ENCODE data around the gene RAD1.

The RAD1 gene

DNA sequence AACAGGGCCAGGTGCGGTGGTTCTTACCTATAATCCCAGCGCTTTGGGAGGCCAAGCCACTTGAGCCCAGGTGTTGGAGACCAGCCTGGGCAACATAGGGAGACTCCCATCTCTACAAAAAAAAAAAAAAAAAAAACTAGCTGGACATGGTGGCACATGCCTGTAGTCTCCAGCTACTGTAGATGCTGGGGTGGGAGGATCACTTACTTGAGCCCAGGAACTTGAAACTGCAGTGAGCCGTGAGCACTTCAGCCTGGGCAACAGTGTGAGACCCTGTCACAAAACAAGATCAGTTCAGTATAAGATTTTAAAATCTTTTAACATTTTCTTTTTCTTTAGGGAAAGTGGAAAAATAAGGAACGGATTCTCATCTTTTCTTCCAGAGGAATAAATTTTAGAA, 2.7 kb upstream of the RAD1 start:
- DNase-seq, result no peak

DNA sequence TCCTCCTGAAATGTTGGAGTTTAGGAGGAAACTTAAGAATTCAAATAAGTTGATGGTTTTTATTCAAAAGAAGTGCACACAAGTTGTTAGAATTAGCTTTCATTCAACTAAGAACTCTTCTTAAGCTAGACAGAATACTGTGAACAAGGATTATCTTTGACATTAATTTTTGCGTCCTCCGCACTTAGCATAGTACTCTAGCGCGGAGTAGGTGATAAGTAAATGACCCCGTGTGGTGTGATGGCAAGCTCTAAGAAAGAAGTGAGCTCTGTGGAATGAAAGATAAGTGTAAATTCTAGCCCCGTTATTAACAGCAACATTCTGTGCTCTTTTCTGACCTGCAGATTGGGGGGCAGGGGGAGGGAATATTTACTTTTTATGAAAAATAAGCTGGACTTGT, 1.2 kb upstream of the RAD1 start:
- no peak for DNase-seq

DNA sequence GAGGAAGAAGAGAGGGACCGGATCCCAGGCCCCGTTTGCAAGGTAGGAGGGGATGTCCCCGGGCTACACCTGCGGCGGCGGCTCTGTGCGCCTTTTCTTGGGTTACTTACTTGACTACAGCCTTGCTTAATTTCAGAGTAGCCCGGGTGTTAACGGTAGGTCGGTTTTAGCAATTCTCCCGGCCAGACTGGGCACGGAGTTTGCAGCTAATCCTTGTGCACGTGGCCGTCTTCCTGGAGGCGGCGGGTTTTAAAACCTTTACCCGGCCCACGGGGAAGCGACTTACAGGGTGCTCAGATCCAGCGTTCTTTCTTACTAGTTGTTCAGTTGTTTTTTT, 520 bp upstream of the RAD1 start:
- peak in 2 of 56 donors; percentile 38 to 52 for DNase-seq

GRCh38 chr5:34914671-34915138, 599 bp downstream of the RAD1 start:
- DNase-seq, result peak in 8 of 56 donors; percentile 14 to 48 (median 27)

GRCh38 chr5:34913072-34913471, 2.2 kb downstream of the RAD1 start:
- DNase-seq, result no peak

DNA sequence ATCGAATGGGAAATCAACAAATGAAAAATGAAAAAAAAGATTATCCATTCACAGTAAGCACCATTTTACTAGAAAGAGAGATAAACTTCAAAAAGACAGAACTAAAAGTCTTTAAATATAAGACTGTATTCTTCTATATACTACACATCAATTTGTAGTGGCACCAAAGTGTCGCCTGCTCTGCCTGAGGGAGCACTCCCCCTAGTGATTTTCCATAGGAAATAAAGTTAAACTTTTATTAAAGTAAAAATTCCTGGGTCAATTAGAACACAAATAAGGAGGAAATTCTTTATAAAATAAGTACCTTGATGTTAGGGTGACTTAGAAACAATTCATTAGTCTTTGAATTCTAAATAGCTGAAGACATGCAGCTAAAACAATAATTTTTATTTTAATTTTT, 9.7 kb downstream of the RAD1 start:
- peak in 1 of 56 donors; percentile 3 for DNase-seq

- DNase-seq, result no peak
These were observed 12.0 kb downstream of the RAD1 start for GRCh38 chr5:34903260-34903659.

DNA sequence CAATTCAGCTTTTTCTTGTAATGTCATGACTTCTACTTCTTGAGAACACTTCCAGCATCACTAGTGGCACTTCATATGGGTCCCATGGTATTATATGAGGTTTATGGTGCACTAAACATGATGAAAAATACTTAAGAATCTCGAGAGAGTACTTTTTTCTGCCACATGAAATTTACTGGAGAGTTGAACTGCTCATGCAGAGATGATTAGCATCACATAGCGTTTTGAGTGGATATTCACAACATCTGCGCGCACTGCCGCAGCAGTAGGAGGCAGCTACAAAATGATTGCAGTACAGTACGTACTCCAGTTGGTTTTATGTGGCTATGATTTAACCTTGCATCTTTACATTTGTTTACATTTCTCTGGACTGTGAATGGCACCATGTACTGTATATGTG, 14.7 kb downstream of the RAD1 start:
- DNase-seq, result no peak

GRCh38 chr5:34899066-34899465, 16.2 kb downstream of the RAD1 start:
- DNase-seq, result no peak

- DNase-seq, result peak in 50 of 56 donors; percentile 1 to 87 (median 32)
These were observed 16.9 kb downstream of the RAD1 start for GRCh38 chr5:34898258-34898895.

DNA sequence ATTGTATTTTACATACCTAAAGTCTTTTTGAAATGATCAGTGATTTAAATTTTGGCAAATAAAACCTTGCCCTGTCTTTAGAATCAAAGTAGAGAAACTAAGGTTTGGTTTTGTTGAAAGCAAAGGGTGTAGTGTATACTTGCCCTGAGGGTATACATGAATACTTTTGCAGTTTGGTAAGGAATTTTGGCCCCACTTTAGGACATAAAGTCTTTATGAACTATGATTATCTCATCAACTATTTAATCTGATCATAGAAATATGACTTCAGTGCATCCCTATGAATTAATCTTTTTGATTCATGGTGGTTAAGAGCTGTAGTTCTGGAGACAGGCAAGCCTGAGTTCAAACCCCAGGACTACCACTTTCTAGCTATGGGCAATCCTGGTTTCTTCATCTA, 17.7 kb downstream of the RAD1 start:
- no peak for DNase-seq

DNA sequence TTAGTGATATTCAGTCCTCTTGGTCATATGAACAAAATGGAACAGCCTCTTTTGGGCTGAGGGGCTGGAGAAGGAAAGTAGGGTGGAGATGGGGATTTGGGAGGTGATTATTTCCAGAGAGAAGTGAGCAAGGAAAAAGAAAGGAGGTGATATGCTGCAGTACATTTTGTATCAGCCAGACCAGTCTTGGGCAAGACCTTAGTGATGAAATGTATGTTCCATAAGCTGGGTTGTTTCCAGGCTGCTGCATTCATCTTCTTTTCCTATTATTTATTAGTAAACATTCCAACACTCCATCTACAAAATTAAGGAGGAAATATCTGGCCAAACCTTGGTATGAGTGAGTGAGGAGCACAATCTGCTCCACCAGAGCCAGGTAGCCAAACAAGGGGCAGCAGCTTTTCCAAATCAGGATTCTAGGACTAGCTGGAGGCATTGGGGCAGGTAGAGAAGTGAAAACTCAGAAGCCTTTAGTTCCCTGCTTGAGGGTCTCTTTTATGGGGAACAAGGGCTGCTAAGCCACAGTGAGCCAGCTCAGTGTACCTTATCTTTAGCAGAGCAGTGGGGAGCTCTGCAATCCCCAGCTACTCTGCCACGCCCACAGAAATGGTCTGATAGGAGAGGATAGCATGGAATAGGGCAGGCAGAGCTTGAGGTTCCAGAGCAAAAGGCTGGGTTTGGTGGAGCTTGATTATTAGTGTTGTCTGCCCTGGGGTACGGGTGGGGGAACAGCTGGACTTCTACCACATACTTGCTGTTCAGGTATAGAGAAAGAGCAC, 19.5 kb downstream of the RAD1 start:
- no peak for DNase-seq

DNA sequence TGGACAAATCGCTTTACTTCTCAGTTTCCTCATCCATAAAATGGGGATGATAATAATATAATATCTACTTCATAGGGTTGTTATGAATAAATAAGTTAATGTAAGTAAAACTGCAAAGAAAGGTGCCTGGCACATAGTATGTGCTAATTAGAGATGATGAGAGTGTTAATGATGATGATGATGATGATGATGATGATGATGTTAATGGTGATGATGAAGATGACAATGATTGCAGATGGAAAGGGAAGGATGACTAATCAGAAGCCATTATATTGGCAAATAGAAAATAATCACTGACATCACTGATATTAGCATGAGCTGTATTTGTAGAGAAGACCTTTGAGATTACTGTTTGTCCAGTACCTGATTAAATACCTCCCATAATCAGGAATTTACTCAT, 20.6 kb downstream of the RAD1 start:
- DNase-seq, result no peak

- no peak for DNase-seq
These were observed 22.9 kb downstream of the RAD1 start for GRCh38 chr5:34892414-34892813.

DNA sequence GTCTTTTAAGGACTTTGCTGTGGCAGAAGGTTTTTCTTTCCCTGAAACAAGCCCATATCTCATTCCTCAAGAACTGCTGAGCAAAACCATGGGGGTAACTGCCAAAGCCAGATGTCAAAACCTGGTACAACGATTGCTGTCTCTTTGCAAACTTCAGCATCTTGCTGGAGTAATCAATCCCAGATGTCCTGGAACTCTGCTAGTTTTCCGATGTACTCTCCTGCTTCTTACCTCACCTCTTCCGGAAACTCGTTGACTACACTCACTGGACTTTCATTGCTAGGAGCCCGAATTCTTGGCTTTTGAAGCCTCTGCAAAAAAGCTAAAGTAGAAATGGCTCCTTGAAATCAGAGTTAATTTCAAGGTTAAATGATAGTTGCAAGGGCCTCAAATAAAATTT, 23.3 kb downstream of the RAD1 start:
- no peak for DNase-seq

DNA sequence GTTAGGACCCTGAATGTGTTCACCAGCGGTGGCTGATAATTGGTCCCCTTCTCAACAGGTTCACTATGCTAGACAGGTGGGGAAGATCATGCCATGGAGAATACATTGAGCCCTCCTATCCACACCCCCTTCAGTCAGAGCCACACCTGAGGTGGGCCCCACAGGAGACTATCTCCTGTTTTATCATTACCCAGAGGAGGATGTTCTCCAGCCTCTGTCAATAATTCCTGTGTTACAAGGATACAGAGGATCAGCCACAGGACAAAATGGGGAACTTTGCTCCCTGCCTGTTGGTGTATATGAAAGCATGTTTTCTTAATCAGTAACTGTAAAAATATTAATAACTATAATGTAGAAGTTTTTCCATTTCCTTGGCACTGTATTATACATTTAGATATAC, 25.9 kb downstream of the RAD1 start:
- no peak for DNase-seq

DNA sequence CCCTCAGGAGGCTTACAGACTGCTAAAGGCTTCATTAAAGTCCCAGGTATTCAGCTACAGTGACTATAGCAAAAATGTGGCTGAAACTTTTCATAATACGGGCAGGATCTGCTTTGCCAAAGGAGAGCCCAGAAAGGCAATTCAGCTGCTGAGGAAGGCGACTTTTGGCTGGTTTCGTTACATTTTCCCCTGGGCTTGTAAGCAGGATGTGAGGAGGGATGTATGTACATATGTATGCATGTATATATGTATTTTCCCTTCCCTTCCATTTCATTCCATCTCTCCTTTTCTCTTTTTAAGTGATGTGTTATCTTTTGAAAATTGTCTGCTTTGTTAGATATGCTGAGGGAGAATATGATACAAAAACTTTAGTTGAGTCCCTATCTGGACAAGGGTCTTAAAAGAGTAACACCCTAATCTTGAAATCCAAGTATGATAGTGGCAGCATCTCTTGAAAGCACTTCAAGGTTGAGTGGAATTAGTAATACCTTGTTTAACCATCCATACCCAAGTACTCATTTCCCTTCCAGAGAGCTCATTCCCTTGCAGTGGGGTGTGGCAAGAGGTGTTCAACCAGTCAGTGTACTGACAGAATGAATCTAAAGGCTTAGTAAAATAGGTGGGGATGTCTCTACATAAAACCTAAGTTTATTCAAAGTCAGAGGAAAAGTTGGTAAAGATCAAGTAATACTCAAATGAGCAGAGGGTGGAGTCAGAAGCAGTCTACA, 28.7 kb downstream of the RAD1 start:
- no peak for DNase-seq

GRCh38 chr5:34881246-34881645, 34.1 kb downstream of the RAD1 start:
- DNase-seq, result no peak

- DNase-seq, result no peak
These were observed 39.0 kb downstream of the RAD1 start for GRCh38 chr5:34876275-34876674.

DNA sequence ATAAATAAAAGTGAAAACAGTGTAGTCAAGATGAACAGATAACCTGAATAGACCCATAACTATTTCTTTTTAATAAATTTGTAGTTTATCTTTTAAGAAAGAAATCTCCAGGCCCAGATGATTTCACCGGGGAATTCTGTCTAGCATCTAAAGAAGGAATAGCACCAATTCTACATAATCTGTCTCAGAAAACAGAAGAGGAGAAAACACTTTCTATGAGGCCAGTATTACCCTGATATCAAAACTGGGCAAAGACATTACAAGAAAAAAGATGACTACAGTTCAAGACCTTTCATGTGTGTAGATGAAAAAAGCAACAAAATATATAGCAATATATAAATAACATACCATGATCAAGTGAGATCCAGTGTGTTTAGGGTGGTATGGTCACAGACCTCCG, 44.9 kb downstream of the RAD1 start:
- no peak for DNase-seq

DNA sequence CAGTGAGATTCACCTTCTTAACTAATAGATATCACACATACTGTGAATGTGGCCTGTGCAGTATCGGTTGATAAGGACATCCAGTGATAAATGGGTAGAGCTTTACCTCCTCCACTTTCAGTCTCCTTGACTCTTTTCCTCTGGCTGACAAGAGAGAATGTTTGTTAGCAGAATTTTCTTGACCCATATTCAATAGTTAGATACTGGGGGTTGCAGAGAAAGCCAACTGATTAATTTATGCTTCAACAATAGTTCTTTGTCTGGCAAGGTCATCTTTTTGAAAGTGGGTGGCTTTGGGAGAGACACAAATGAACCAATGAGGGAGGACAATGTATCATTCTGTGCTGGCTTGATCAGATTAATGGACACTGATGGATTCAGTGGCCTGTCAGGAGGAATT, 46.0 kb downstream of the RAD1 start:
- DNase-seq, result peak in 4 of 56 donors; percentile 7 to 27 (median 12)

DNA sequence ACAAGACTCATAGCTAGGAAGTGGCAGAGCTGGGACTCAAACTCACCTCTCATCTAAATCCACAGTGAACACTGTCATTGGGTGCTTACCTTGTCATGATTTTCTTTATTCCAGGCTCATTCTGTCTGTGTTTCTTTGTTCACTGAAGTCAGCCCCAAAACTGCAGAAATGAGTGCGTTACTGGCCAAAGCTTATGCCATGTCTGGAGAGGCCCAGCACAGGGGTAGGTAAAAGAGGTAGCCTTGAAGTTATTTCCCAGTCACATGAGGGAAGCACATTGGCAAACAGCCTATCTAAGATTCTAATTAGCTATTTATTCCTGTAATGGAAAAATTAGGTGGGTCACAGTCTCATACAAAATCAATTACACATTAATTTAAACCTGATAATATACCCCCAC, 46.5 kb downstream of the RAD1 start:
- peak in 2 of 56 donors; percentile 1 to 7 for DNase-seq

- no peak for DNase-seq
These were observed 47.6 kb downstream of the RAD1 start for GRCh38 chr5:34867660-34868059.
